Thyroid gland (tissue), 4 donors: ENCODE measurements around the gene KIRREL3. TPM values are rescaled to one million over a fixed set of nuclear protein-coding genes. Genes with fewer than 3 reads are reported as not detected.

Experiments
- DNase-seq, 2 donors: peaks; one replicate each; pipeline ENCODE4 v3.0.0-alpha.2; 2019
- H3K27ac ChIP-seq, 3 donors: fragments of 200-600 bp; sonication (generic); 1 replicate in 2 of 3; 2 replicates in 1 of 3; pipeline ENCODE4 v1.5.1; 2016 to 2019; ENCODE audit warnings: mild to moderate bottlenecking in 1 of 3, moderate library complexity in 1 of 3
- H3K27me3 ChIP-seq: fragments of 200-600 bp; sonication (generic); one replicate; pipeline ENCODE4 v1.5.1; 2019
- H3K36me3 ChIP-seq, 2 donors: fragments of 200-600 bp; sonication (generic); one replicate each; pipeline ENCODE4 v1.5.1; 2016 to 2019
- H3K4me1 ChIP-seq, 2 donors: fragments of 200-600 bp; sonication (generic); one replicate each; pipeline ENCODE4 v1.5.1; 2017 to 2019
- H3K4me3 ChIP-seq, 3 donors: fragments of 200-600 bp; sonication (generic); replicated peaks in 1 of 3; 1 replicate in 2 of 3; 2 replicates in 1 of 3; pipeline ENCODE4 v1.5.1; 2016; ENCODE audit warnings: mild to moderate bottlenecking in 1 of 3
- H3K9me3 ChIP-seq: fragments of 200-600 bp; sonication (generic); one replicate; pipeline ENCODE4 v1.5.1; 2017
- CTCF ChIP-seq, 6 experiments: fragments of 200-600 bp in 3 of 6; fragments of 450-650 bp in 3 of 6; sonication (generic) in 3 of 6; IDR thresholded peaks; one replicate each; pipeline ENCODE4 v1.5.1; 2016 to 2019; ENCODE audit warnings: antibody characterized with exemption in 6 of 6, mild to moderate bottlenecking in 2 of 6, inconsistent platforms in 1 of 6, moderate library complexity in 1 of 6
- POLR2A ChIP-seq, 2 donors: fragments of 450-650 bp; IDR thresholded peaks; one replicate each; pipeline ENCODE4 v1.6.1; 2017; ENCODE audit warnings: antibody characterized with exemption in 2 of 2, mild to moderate bottlenecking in 2 of 2, moderate library complexity in 1 of 2
- WGBS, 2 donors: methylation state at CpG; one replicate each; pipeline ENCODE4 v1.1.5; 2017; 5-methylcytosine and 5-hydroxymethylcytosine counted together
- intact Hi-C: fragments of 100-400 bp; cut with DNase I; formaldehyde crosslinking; loops from one replicate; pipeline ENCODE4 v1.15.1; 2023
- total RNA-seq, 4 donors: library from RNA; depleted of rRNA; stranded (reverse); fragments of >200 nt; gene quantifications; one replicate each; pipeline ENCODE4 v1.2.3, GENCODE V29; 2016

The KIRREL3 gene
- total RNA-seq, 4 donors from 2014 or later: 0.78 TPM; not detected in 3

GRCh38 chr11:126748793-126749192, 251.8 kb downstream of the KIRREL3 start:
- no peak for DNase-seq
- H3K4me1 ChIP-seq: no peaks in the 10 kb centered on the region
- intact Hi-C loops: no loop called here
- H3K27me3 ChIP-seq: no peaks in the 10 kb centered on the region
- H3K36me3 ChIP-seq: no peaks in the 10 kb centered on the region
- H3K4me3 ChIP-seq: no peak overlapping the region
- no peaks in the 10 kb centered on the region for H3K9me3 ChIP-seq
- WGBS, 2 donors: 81 to 82% methylated on average over 6 of the region's 6 CpGs
- TF ChIP-seq CTCF (IDR thresholded peaks at IDR 0.05) (no peak), POLR2A (IDR thresholded peaks at IDR 0.05) (no peak)
- no peak overlapping the region for H3K27ac ChIP-seq

- H3K27ac ChIP-seq: no peak overlapping the region
- H3K9me3 ChIP-seq: no peaks in the 10 kb centered on the region
- no peak overlapping the region for H3K4me3 ChIP-seq
- DNase-seq: no peak
- H3K4me1 ChIP-seq: no peaks in the 10 kb centered on the region
- intact Hi-C loops: no loop called here
- WGBS, 2 donors: 54 to 66% methylated on average over 15 to 16 of the region's 17 CpGs
- TF ChIP-seq CTCF (IDR thresholded peaks at IDR 0.05) (no peak), POLR2A (IDR thresholded peaks at IDR 0.05) (no peak)
- H3K36me3 ChIP-seq: no peaks in the 10 kb centered on the region
- no peaks in the 10 kb centered on the region for H3K27me3 ChIP-seq
Observed at GRCh38 chr11:126748100-126748791, 252.3 kb downstream of the KIRREL3 start.

- DNase-seq: no peak
- Histone ChIP-seq H3K27ac (no peak overlapping the region), H3K36me3 (no peaks in the 10 kb centered on the region), H3K4me3 (no peak overlapping the region), H3K4me1 (no peaks in the 10 kb centered on the region), H3K27me3 (no peaks in the 10 kb centered on the region), H3K9me3 (no peaks in the 10 kb centered on the region)
- 89 to 92% methylated on average over 9 of the region's 9 CpGs for WGBS, 2 donors
- no peak for TF ChIP-seq POLR2A (IDR thresholded peaks at IDR 0.05)
- TF ChIP-seq CTCF (IDR thresholded peaks at IDR 0.05): no peak
- intact Hi-C loops: no loop called here
Observed at GRCh38 chr11:126747315-126747714, 253.3 kb downstream of the KIRREL3 start.

- H3K9me3 ChIP-seq: no peaks in the 10 kb centered on the region
- no peak for DNase-seq
- TF ChIP-seq POLR2A (IDR thresholded peaks at IDR 0.05): no peak
- H3K27ac ChIP-seq: no peak overlapping the region
- intact Hi-C loops: no loop called here
- H3K4me1 ChIP-seq: no peaks in the 10 kb centered on the region
- 82 to 95% methylated on average over 4 of the region's 4 CpGs for WGBS, 2 donors
- no peak overlapping the region for H3K4me3 ChIP-seq
- no peaks in the 10 kb centered on the region for H3K27me3 ChIP-seq
- no peaks in the 10 kb centered on the region for H3K36me3 ChIP-seq
Observed at GRCh38 chr11:126746443-126746842, 254.1 kb downstream of the KIRREL3 start.

- TF ChIP-seq POLR2A (IDR thresholded peaks at IDR 0.05): no peak
- no peak for TF ChIP-seq CTCF (IDR thresholded peaks at IDR 0.05)
- no peak for DNase-seq
- Histone ChIP-seq H3K27ac (no peak overlapping the region), H3K9me3 (no peaks in the 10 kb centered on the region), H3K36me3 (no peaks in the 10 kb centered on the region), H3K4me1 (no peaks in the 10 kb centered on the region), H3K4me3 (no peak overlapping the region), H3K27me3 (no peaks in the 10 kb centered on the region)
- 89% methylated on average over 4 of the region's 4 CpGs for WGBS, 2 donors
- intact Hi-C loops: no loop called here
Observed at GRCh38 chr11:126744699-126745098, 255.9 kb downstream of the KIRREL3 start.
